H54 (cell line): Measurements from ENCODE around the gene POLR3F.
"Not testable (repeated sequence)": the region's sequence is repeated elsewhere in the genome, so short reads cannot be mapped to it uniquely, and the experiment has no call there.

ENCODE experiments used
- DNase-seq: peaks from one replicate; pipeline ENCODE4 v3.0.0; 2011; ENCODE audit warnings: low spot score, mixed read lengths; ENCODE audit not compliant: insufficient read length
- FAIRE-seq: peaks from 3 replicates; lab custom pipeline; 2011; peaks lifted over from hg19 to GRCh38; lab: Jason Lieb, UNC
- POLR2A ChIP-seq: IDR thresholded peaks from 2 replicates; pipeline ENCODE4 v1.6.1; 2011; ENCODE audit warnings: low read depth, mild to moderate bottlenecking, low read length

Gene POLR3F

GRCh38 chr20:18477821-18478220 lies 10.6 kb downstream of the POLR3F start:
- no peak for FAIRE-seq

DNA sequence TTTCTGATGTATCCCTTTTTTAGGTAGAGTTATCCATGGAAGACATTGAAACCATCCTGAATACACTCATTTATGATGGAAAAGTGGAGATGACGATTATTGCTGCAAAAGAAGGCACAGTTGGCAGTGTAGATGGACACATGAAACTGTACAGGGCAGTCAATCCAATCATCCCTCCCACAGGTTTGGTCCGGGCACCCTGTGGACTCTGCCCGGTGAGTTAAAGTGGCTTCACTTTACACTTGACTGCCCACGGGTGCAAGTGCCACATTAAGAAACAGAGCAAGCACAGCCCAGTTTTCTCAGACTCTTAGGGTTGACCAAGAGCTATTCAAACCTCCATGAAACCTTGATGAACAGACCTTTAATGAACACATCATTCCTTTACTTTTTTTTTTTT lies 14.4 kb downstream of the POLR3F start:
- FAIRE-seq (no peak), DNase-seq (no peak)
- no peak for TF ChIP-seq POLR2A

More at GRCh38 chr20:18477821-18478220, 10.6 kb downstream of the POLR3F start:
- DNase-seq: no peak
- TF ChIP-seq POLR2A: no peak

GRCh38 chr20:18488301-18488700 lies 21.1 kb downstream of the POLR3F start:
- no peak for TF ChIP-seq POLR2A
- no peak for DNase-seq
- no peak for FAIRE-seq

GRCh38 chr20:18496042-18496441 lies 28.9 kb downstream of the POLR3F start:
- FAIRE-seq: no peak
- DNase-seq: no peak
- no peak for TF ChIP-seq POLR2A

DNA sequence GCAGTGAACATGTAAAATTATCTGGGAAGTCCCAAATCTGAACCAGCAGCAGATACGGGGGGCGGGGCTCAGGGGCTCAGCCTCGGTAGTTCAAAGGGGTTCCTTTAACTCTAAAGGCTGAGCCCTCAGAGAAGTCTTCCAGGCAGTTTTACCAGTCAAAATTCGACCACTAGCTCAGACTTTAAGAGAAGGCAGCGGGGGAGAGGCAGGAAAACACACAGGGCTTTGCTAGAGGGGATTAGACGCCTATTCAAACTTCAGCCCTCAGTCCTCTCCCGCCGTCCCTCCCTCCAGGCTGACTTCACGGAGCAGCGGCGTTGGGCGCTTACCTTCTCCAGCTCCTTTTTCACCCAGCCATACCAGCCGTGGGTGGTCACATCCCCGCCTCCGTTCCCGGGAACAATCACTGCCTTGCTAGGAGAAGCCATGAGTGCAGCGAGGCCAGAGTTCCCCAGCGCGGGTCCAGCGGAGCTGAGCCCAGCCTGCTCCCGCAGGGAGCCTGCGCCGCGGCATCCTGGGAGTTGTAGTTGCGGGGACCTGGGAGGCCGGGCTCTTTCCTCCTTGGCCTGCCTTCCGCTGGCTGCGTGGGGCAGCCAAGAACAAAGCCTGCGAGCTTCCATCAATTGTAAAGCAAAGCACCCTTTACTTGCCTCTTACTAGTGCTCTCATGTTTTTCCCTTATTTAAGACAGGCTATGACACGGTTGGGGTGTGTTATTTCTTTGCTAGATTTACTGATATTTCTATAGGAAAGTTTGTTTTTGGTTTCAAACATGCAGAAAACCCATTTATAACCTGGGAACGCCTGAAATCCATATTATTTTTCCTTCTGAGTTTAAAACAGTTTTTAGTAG lies 29.8 kb downstream of the POLR3F start, which contains the start of gene RBBP9:
TSS of gene RBBP9 (minus strand) at position 486 of the 853 bp plus-strand sequence. CDS start at position 428, 58 bp downstream.
- FAIRE-seq (peak; percentile 41), DNase-seq (peak; percentile 81)
- TF ChIP-seq POLR2A: peak; percentile 84

- no peak for TF ChIP-seq POLR2A
- FAIRE-seq (no peak), DNase-seq (no peak)
Observed at GRCh38 chr20:18497603-18498002, 30.4 kb downstream of the POLR3F start.

- FAIRE-seq, DNase-seq: not testable (repeated sequence)
Observed at GRCh38 chr20:18501672-18502071, 34.5 kb downstream of the POLR3F start.

- TF ChIP-seq POLR2A: no peak
- FAIRE-seq (no peak), DNase-seq (no peak)
Observed at GRCh38 chr20:18504479-18505060, 37.4 kb downstream of the POLR3F start.

GRCh38 chr20:18506744-18507143 lies 39.6 kb downstream of the POLR3F start:
- DNase-seq (no peak), FAIRE-seq (no peak)
- TF ChIP-seq POLR2A: no peak

DNA sequence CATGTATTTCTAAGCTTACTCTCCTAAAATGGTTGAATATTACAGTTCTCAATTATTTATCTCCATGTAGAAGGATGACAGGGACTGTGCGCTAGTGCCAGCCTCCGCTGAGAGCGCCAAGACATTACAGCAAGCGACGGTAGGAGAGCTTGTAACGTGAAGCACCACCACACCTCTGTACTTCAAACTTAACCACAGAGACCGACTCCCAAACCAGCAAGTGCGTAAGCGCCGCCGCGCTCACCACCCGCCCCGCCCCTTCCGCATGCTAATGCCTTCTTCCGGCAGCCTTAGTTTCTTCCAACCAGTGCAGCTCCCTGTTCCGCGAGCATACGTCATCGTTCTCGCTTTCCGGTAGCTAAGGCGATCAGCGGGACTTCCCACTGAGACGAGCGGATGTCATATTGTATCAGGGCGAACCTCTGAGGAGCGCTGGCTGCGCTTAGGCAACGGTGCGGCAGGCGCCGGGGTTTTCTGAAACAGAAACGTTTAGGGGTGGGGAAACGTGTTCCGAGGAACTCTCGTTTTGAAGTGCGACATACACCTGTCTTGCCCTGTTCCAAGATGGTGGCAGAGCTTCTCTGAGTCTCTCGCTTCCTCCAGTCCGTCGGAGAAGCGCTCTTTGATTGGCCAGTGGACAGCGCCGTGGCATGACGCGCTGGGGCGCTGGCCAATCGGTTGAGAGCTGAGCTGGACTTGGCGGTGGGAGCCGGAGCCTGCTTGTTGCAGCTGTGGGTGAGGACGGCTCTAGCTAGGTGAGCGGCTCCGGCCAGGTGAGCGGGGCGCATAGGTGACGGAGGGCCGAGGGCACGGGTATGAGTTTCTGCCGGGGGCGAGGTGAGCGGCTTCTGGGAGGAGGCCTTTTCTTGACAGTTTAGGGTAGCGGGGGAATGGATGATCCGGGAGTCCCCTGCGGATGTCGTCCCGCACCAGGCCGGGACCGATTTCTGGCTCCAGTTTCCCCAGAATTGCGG lies 40.3 kb downstream of the POLR3F start, which contains the start of gene SEC23B:
TSS of gene SEC23B (plus strand) at position 723 of the 974 bp plus-strand sequence. CDS start 2,896 bp downstream, outside the sequence.
- peak; percentile 86 for DNase-seq
- TF ChIP-seq POLR2A: peak; percentile 79
- peak; percentile 81 for FAIRE-seq

DNA sequence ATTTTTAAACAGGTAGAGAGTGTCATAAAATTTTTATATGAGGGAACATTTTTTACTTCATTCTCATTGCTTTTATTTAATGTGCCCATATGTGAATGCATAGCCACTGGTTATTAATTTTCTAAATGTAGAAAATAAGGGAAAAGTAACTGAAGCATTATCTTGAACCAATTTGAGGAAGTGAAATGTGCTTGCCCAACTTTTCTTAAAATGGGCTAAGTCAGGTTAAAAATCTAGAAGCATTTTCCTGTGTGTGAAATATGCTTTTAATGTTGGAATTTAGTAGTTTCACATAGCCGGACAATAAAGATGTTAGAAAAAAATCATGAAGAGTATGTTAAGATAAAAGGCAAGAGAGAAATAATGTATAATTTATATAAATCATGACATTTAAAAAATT lies 44.4 kb downstream of the POLR3F start:
- no peak for DNase-seq
- FAIRE-seq: no peak
- TF ChIP-seq POLR2A: no peak

DNA sequence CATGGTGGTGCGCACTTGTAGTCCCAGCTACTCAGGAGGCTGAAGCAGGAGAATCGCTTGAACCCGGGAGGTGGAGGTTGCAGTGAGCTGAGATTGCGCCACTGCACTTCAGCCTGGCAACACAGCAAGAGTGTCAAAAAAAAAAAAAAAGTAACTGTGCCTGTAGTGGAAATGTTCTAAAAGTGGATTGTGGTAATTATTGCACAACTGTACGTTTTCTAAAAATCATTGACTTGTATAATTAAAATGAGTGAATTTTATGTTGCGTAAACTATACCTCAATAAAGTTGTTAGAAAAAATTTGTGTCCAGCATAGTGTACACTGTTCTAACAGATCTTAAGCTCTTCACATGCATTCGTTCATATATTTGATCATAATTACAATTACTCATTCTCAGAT lies 46.0 kb downstream of the POLR3F start:
- no peak for DNase-seq
- TF ChIP-seq POLR2A: no peak
- no peak for FAIRE-seq

DNA sequence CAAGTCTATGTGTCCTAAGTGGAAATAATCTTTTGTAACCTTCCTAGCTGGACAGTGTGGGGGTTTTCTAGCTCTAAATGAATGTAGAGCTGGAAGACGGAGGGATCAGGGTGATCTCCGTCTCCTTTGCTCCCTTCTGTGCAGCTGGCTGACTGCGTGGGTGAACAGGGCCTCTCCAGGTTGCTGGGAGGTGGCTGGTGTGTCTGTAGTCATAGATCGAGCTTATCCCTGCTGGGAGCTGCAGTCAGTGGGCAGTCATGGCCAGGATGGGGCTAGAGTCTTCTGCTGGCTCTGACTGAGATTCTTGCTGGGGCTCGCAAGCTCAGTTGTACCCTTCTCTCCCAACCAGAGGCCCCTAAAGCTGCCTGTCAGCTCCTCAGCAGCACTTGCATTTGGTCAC lies 46.9 kb downstream of the POLR3F start:
- FAIRE-seq (no peak), DNase-seq (no peak)
- no peak for TF ChIP-seq POLR2A
